Suprapubic skin (tissue), 3 donors: ENCODE results near the gene RHOA.

Experiments
- CTCF ChIP-seq, 2 donors: fragments of 200-600 bp in 1 of 2; fragments of 450-650 bp in 1 of 2; sonication (generic) in 1 of 2; IDR thresholded peaks; one replicate each; pipeline ENCODE4 v1.5.1; 2016 to 2019; ENCODE audit warnings: antibody characterized with exemption in 2 of 2, mild to moderate bottlenecking in 1 of 2, moderate library complexity in 1 of 2
- EP300 ChIP-seq: sonication (generic); formaldehyde crosslinking; IDR thresholded peaks from one replicate; pipeline ENCODE4 v1.6.1; 2017; ENCODE audit warnings: antibody characterized with exemption
- POLR2A ChIP-seq, 2 donors: fragments of 450-650 bp; IDR thresholded peaks; one replicate each; pipeline ENCODE4 v1.6.1; 2017; ENCODE audit warnings: antibody characterized with exemption in 2 of 2, mild to moderate bottlenecking in 2 of 2, moderate library complexity in 2 of 2

GRCh38 chr3:49401766-49402165 lies 10.0 kb downstream of the RHOA start:
- TF ChIP-seq CTCF (IDR thresholded peaks at IDR 0.05) (no peak), POLR2A (IDR thresholded peaks at IDR 0.05) (no peak), EP300 (no peak)
